GM18520 (cell line): ENCODE measurements around the gene HERC2.
"Not testable (repeated sequence)": the region's sequence is repeated elsewhere in the genome, so short reads cannot be mapped to it uniquely, and the experiment has no call there.

Source experiments
- ATAC-seq: cut with Tn5 transposase; IDR thresholded peaks from one replicate; pipeline ENCODE4 v1.9.1; 2021; ENCODE audit not compliant: unreplicated experiment

HERC2 gene

DNA sequence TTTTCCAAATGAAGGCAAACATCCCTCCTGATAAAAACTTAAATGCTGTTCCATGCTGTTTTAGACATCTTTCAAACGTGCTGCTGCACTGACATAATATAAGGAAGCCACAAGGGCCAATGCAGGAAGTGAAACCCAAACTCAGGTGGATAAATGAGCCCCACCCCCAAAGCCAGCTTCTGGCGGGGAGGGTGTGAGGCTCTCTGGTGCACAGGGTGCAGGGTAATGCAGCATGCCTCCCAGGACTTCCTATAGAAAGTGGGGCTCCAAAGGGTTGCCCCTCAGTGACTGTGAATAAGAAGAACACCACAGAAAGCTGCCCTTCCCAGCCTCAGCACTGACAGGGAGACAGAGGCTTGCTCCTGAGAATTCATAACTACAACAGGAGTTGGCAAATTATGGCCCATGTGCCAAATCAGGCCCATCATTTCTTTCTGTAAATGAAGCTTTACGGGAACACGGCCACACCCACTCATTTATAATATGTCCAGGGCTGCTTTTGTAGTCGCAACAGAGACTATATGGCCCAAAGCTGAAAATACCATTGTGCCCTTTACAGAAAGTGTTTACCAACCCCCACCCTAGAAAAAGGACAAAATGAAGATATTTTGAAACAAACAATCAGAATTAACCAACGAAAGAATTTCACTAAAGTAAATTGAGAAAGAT is 185.6 kb downstream of the HERC2 start:
- peak; percentile 75 for ATAC-seq

DNA sequence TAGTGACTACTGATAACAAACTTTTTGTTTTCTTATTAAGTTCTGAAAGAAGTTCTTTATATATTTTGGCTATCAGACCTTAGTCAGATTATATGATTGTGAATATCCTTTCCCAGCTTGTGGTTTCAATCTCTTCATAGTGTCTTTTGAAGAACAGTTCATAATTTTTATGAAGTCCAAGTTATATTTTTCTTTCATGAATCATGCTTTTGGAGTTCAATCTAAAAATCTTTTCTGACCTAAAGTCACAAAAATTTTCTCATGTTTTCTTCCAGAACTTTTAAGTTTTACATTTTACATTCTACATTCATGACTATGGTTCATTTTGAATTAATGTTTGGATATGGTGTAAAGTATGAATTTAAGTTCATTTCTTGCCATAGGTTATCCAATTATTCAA is 188.7 kb downstream of the HERC2 start:
- no peak for ATAC-seq

DNA sequence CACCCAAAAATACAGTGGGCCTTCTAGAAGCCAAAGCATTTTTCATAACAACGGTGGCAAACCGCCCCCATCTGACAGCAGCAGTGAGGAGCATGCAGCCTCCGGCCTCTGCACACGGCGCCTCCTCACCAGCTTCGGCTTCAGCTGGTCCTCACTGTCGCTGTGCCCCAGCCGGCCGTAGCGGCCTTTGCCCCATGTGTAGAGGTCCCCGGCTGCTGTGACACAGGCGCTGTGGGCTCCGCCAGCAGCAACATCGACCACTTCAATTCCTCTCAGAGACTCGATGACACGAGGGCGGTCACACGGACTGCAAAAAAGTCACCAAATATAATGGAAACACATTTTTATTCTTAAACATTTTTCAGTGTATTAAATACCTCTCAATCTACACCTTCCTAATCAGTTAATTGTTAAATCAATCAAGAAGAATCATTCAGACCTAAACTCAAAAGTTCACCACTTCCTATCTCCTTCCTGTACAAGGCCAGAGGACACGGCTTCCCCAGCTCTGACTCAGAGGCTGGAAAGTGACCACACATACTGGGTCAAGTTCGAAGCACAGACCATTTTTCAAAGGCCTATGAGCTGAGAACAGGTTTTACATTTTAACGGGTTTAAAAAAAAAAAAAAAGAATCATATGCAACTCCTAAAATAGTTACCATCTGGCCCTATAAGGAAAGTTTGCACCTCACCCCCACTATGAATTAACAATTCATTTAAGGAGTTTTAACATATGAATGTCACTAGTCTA is 189.3 kb downstream of the HERC2 start:
- no peak for ATAC-seq

- ATAC-seq: no peak
Measured at GRCh38 chr15:28131946-28132345, 190.0 kb downstream of the HERC2 start.

GRCh38 chr15:28131400-28131799 is 190.6 kb downstream of the HERC2 start:
- ATAC-seq: no peak

- no peak for ATAC-seq
Measured at GRCh38 chr15:28130651-28131050, 191.3 kb downstream of the HERC2 start.

DNA sequence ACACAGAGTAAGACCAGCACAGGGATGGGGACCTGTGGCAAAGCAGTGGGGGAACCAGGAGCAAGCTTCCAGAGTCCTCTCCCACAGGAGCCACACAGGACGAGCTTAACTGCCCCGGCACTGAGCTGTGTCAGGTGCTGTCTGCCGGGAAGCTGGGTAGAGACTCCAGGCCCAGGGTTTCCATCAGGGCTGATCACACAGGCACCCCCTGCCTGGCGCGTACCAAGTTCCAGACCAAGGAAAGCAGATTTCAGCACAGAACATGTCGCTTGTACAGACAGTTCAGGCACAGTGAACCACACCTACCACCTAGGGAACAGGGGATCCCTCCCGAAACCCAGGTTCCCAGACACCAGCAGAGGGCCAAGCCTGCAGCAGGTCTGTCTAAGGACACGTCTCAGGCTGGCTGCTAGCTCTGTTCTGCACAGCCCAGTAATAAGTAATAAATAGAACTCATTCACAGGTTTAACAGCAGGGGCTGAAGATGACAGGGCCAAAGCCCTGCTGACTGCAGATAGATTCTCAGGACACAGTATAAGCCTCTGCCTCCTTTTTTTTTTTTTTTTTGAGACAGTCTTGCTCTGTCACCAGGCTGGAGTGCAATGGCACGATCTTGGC is 192.6 kb downstream of the HERC2 start:
- no peak for ATAC-seq

- ATAC-seq: no peak
Measured at GRCh38 chr15:28128031-28128430, 193.9 kb downstream of the HERC2 start.

DNA sequence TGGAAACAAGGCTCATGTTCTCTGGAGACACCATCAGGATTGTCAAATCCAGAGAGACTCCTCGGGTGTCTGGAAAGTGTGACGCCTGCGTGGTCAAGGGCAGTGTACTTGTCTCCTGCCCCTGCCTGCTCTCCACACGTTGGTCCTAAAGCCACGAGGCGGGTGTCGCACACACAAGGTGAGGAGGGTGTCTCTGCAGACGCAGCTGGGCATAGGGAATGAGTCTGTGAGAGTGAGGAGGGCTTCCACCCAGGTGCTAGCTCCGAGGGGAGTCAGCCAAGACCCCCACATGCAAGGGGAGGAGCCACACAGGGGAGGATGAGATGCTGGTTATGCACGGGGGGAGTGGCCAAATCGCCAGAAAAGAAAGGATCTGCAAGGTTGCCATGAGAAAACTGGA is 194.9 kb downstream of the HERC2 start:
- no peak for ATAC-seq

GRCh38 chr15:28125673-28126651 is 196.0 kb downstream of the HERC2 start:
- ATAC-seq: no peak

- ATAC-seq: no peak
Measured at GRCh38 chr15:28124841-28125240, 197.1 kb downstream of the HERC2 start.

DNA sequence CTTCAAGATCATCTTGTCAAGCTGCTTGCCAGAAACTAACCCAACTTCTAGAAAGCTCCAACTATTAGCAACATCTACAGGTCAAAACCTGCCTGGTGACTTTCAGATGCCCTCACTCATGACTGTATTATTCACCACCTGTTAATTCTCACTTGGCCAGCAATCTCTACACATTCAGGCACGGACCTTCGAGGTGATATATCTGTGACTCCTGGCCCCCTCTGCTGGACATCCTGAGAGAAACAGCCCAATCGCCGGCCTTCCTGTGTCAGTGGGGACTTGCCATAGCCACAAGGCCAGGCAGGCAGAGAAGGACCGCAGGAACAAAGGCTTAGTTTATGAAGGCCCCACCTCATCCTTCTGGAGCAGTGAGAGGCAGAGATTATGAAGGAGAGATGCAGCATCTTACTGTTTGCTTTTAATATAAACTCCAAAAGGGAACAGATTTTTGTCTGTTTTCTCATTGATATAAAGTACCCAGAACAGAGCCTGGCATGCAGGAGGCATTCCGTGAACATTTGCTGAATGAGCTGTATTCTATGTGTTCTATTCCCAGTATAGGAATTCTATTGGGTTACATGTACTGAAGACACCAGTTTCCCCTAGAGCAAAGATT is 198.5 kb downstream of the HERC2 start:
- peak; percentile 59 for ATAC-seq

DNA sequence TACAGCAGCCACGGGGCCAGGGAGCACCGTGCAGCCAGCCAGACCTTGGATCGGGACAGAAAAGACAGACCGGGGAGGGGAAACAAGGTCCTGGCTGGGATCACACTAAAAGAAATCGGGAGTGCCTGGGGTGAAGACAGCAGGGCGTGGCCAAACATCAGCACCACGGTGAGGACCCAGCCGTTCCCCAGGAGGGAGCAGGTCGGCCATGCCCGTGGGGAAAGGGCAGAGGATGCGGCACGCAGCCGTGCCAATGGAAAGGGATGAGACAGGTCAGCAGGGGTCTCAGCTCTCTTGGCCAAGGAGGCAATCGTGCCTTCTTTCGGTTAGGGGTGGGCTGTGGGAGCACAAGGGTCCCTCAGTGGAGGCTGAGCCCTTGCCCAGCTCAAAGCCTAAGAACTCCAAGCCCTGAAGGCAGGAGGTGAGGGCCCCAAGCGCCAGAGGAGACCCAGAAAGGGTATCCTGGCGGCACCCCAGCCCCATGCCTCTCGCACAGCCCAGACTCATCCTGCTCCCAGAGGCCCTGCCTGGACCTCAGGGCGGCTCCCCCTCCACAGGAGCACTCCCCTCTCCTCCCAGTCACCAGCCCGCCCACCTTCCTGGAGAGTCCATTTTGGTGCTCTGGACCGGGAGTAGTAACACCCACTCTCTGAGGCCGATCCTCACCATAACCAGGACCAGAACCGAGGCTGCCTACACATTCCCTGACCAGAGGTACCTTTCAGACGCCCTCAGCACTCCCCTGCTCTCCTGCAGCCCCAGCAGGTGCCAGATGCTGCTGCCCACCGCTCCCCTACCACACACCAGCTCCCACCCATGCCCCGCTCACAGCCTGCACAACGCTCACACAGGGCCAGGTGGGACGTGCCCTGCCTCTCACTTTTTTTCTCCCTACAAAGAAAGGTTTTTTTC is 199.7 kb downstream of the HERC2 start:
- ATAC-seq: no peak

- ATAC-seq: not testable (repeated sequence)
Measured at GRCh38 chr15:28121577-28121976, 200.4 kb downstream of the HERC2 start.

DNA sequence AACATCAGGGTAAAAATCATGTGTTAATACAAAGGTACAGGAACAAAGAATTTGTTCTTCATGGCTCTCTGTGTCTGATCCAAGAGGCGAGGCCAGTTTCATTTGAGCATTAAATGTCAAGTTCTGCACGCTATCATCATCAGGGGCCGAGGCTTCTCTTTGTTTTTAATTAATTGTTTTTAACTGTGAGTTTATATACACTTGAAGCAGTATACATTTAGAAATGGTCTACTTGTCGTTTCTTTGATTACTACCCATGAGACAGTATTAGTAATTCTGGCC is 201.7 kb downstream of the HERC2 start:
- no peak for ATAC-seq

GRCh38 chr15:28118531-28118930 is 203.4 kb downstream of the HERC2 start:
- no peak for ATAC-seq

DNA sequence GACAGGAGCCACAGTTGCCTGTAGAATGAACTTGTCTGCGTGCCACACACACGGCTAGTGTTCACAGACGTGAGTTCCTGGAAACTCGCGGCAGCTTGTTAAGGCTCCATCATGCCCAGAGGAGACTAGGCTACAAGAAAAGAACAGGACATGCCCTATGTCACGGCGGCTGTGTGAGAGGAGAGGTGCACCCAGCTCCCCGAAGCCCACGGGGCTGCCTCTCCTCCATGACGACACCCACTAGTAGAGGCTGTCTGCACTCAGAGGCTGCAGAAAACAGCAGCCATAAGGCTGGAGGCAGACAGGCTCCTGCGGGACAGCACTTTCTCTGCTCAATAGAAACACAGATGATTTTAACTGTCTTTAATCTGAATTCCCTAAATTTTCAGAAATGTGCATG is 203.9 kb downstream of the HERC2 start:
- ATAC-seq: no peak

DNA sequence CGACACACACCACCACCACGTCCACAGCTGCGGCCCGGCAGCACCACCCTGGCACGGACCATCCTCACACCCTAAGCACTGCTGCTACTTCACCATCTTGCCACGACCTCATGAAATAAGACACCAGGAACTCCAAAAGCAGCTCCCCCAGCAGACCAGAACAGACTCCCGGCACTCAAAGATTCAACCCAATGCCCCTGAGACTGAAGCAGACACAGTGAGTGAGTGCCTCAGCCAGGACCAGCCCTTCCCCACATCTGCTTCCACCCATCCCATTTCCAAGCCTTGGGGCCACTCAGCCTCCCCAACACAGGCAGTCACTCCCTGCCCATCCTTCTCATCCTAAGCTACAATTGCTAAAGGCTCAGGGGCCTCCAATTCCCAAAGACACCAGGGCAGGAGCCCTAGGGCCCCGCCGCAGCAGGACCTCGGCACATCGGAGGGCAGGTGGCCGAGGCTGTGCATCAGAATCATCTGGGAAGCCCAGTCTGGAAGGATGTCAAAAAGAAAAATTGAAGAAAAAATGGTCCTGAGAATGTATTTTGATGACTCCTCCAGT is 204.5 kb downstream of the HERC2 start:
- ATAC-seq: no peak
